ENCODE measurements around the gene KRT82. TPM values are rescaled to one million over a fixed set of nuclear protein-coding genes. Genes with fewer than 3 reads are reported as not detected.

The KRT82 gene
- total RNA-seq, 4 donors from 2014 or later, result not detected

DNA sequence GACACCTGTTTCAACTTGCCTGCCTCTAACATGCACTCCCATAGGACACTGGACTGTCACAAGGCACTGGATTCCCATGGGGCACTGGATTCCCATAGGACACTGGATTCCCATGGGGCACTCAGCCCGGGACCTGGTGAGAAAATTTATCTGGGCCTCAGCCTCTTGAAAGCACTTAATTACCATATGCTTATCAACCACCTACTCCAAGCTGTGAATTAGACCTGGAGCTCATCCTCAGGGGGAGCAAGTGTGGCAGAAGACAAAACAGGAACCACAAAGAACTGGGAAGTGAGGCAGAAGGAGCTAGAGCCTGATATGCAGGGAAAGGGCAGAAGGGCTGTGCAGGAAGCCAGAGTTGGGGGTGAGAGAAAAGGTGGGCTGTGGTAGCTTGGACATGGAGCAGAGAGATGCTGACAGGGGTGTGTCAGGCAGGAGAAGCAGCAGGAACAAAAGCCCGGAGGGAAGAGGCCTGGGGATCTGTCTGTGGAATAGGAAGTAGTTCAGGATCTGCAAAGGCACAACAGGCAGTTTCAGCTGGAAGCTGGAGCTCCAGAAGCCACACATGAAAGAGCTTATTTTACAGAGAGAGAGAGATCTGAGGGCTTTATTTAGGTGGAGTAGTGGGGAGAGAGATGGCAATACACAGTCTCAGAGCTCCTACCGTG lies 3.1 kb downstream of the KRT82 start:
- DNase-seq, result no peak
- intact Hi-C loops (cut with DNase I), result no loop called here
- no peak for TF ChIP-seq POLR2A (IDR thresholded peaks at IDR 0.05)
- no peak for TF ChIP-seq CTCF (IDR thresholded peaks at IDR 0.05)
- H3K9me3 ChIP-seq, result no peaks in the 10 kb centered on the region
- H3K4me3 ChIP-seq (replicated peaks in 1 of 3), result no peak overlapping the region
- H3K27me3 ChIP-seq, result no peaks in the 10 kb centered on the region
- H3K27ac ChIP-seq, result no peak overlapping the region
- WGBS, 2 donors, result 68 to 70% methylated on average over 3 of the region's 3 CpGs
- no peaks in the 10 kb centered on the region for H3K4me1 ChIP-seq
- H3K36me3 ChIP-seq, result no peaks in the 10 kb centered on the region

DNA sequence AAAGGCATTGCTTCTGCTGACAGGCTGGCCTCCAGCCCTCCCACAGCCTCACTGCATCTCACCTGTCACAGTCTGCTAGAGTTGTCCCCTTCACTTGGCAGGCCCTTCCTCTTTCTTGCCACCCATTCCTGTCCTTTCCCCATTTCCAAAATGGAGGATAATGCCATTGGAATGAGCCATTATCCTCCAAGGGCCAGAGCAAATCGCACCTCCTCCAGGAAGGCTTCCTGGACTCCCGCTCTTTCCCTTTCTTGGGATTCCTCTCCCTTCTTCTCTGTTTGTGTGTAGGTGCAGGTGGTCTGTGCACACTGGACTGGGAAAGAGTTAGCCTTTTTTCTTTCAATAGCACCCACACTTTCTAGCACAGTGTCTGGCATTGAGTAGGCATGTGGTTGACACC lies 3.8 kb downstream of the KRT82 start:
- 94 to 98% methylated on average over 2 of the region's 2 CpGs for WGBS, 2 donors

GRCh38 chr12:52401926-52402325 lies 4.2 kb downstream of the KRT82 start:
- 78 to 80% methylated on average over 4 of the region's 4 CpGs for WGBS, 2 donors

More for the DNA sequence above, 3.8 kb downstream of the KRT82 start:
- no peaks in the 10 kb centered on the region for H3K4me1 ChIP-seq
- H3K27me3 ChIP-seq, result no peaks in the 10 kb centered on the region
- H3K36me3 ChIP-seq, result no peaks in the 10 kb centered on the region
- no peak overlapping the region for H3K27ac ChIP-seq
- H3K4me3 ChIP-seq (replicated peaks in 1 of 3), result no peak overlapping the region
- no peak for DNase-seq
- intact Hi-C loops (cut with DNase I), result no loop called here
- TF ChIP-seq CTCF (IDR thresholded peaks at IDR 0.05), result no peak
- no peaks in the 10 kb centered on the region for H3K9me3 ChIP-seq

DNA sequence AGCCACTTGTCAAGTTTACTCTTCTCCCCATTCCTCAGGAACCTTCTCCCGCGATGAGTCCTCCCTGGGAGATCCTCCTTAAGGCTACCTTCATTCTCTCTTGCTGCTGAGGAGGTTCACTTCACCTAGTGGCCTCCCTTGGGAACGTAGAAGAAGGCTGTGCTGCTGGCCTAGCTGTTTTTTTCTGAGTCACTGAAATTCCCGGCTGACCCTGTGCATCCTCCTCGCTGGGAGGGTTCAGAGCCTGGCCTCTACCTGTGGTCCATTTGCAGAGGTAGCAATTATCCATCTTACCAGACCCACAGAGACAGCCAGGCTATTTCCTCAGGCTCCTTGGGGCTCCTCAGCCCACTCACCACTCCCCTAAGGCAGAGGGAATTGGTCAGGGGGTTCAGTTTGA lies 4.6 kb downstream of the KRT82 start:
- H3K27me3 ChIP-seq, result no peaks in the 10 kb centered on the region
- H3K4me3 ChIP-seq (replicated peaks in 1 of 3), result no peak overlapping the region
- no peaks in the 10 kb centered on the region for H3K4me1 ChIP-seq
- intact Hi-C loops (cut with DNase I), result no loop called here
- no peaks in the 10 kb centered on the region for H3K36me3 ChIP-seq
- H3K9me3 ChIP-seq, result no peaks in the 10 kb centered on the region
- TF ChIP-seq CTCF (IDR thresholded peaks at IDR 0.05), result no peak
- no peak for TF ChIP-seq POLR2A (IDR thresholded peaks at IDR 0.05)
- WGBS, 2 donors, result 47 to 56% methylated on average over 5 of the region's 5 CpGs
- DNase-seq, result no peak
- no peak overlapping the region for H3K27ac ChIP-seq

More at GRCh38 chr12:52401926-52402325, 4.2 kb downstream of the KRT82 start:
- TF ChIP-seq CTCF (IDR thresholded peaks at IDR 0.05), result no peak
- no peak for TF ChIP-seq POLR2A (IDR thresholded peaks at IDR 0.05)
- no peaks in the 10 kb centered on the region for H3K4me1 ChIP-seq
- H3K4me3 ChIP-seq (replicated peaks in 1 of 3), result no peak overlapping the region
- intact Hi-C loops (cut with DNase I), result no loop called here
- DNase-seq, result no peak
- H3K27me3 ChIP-seq, result no peaks in the 10 kb centered on the region
- H3K27ac ChIP-seq, result no peak overlapping the region
- H3K36me3 ChIP-seq, result no peaks in the 10 kb centered on the region
- H3K9me3 ChIP-seq, result no peaks in the 10 kb centered on the region

DNA sequence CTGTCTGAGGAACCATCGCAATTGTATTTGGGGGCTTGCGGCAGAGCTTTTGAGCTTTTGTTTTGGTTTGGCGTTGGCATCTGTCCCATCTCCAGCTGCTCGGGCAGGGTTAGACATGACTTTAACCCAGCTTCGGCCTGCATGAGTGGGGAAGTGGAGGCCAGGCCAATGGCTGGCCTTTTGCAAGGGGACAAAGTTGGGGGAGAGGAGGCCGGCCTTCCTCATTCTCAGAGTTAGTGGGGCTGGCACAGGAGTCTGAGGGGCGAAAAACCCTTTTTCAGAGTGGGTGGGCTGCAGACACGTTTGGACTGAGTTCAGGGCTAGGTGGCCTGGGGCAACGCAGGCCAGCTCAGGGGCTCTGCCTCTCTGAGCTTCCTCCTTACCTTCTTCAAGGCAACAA lies 5.2 kb downstream of the KRT82 start:
- Histone ChIP-seq H3K4me1 (no peaks in the 10 kb centered on the region), H3K36me3 (no peaks in the 10 kb centered on the region), H3K27me3 (no peaks in the 10 kb centered on the region), H3K9me3 (no peaks in the 10 kb centered on the region), H3K27ac (no peak overlapping the region), H3K4me3 (replicated peaks in 1 of 3) (no peak overlapping the region)
- TF ChIP-seq CTCF (IDR thresholded peaks at IDR 0.05), result no peak
- no peak for TF ChIP-seq POLR2A (IDR thresholded peaks at IDR 0.05)
- WGBS, 2 donors, result 83 to 91% methylated on average over 9 of the region's 9 CpGs
- DNase-seq, result no peak
- intact Hi-C loops (cut with DNase I), result no loop called here

Data from thyroid gland (tissue), 4 donors.